ENCODE measurements around the gene YPEL3.

- TF ChIP-seq CTCF (IDR thresholded peaks at IDR 0.05) (no peak), POLR2A (IDR thresholded peaks at IDR 0.05) (no peak)
These were observed 26.2 kb downstream of the YPEL3 start for GRCh38 chr16:30069611-30070462.

Measured in body of pancreas (tissue), 4 donors.